Thymus (tissue), 11 donors: Measurements from ENCODE around the gene PLA2G2D. TPM values are rescaled to one million over a fixed set of nuclear protein-coding genes. Genes with fewer than 3 reads are reported as not detected.

ENCODE experiments used
- DNase-seq, 9 donors: peaks; one replicate each; pipeline ENCODE4 v3.0.0-alpha.2; 2013; ENCODE audit warnings: low spot score in 9 of 9, low read depth in 6 of 9, missing footprints in 1 of 9
- H3K27ac ChIP-seq, 2 donors: one replicate each; pipeline ENCODE4 v1.5.1; 2013; ENCODE audit warnings: control low read depth in 1 of 2, low read depth in 1 of 2, low read length in 1 of 2, mild to moderate bottlenecking in 1 of 2, moderate library complexity in 1 of 2
- H3K27me3 ChIP-seq, 2 donors: one replicate each; pipeline ENCODE4 v1.5.1; 2013; ENCODE audit warnings: low read length in 1 of 2; ENCODE audit not compliant: control insufficient read depth in 2 of 2, insufficient read depth in 1 of 2
- H3K36me3 ChIP-seq, 2 donors: one replicate each; pipeline ENCODE4 v1.5.1; 2013; ENCODE audit warnings: low read length in 1 of 2, mild to moderate bottlenecking in 1 of 2, moderate library complexity in 1 of 2; ENCODE audit not compliant: control insufficient read depth in 2 of 2, insufficient read depth in 2 of 2
- H3K4me1 ChIP-seq, 2 donors: one replicate each; pipeline ENCODE4 v1.5.1; 2013; ENCODE audit warnings: low read length in 2 of 2; ENCODE audit not compliant: control insufficient read depth in 2 of 2, insufficient read depth in 2 of 2
- H3K4me3 ChIP-seq, 2 donors: one replicate each; pipeline ENCODE4 v1.5.1; 2013; ENCODE audit warnings: low read length in 2 of 2, control low read depth in 1 of 2, mild to moderate bottlenecking in 1 of 2
- H3K9me3 ChIP-seq, 2 donors: one replicate each; pipeline ENCODE4 v1.5.1; 2013; ENCODE audit warnings: low read length in 1 of 2, mild to moderate bottlenecking in 1 of 2; ENCODE audit not compliant: control insufficient read depth in 2 of 2, insufficient read depth in 1 of 2
- WGBS: extraction: QIAGEN DNeasy Blood & Tissue Kit; methylation state at CpG from one replicate; pipeline ENCODE4 v1.1.7; 2013; 5-methylcytosine and 5-hydroxymethylcytosine counted together
- polyA plus RNA-seq: library from polyadenylated mRNA; stranded (reverse); fragments of 200-250 nt; gene quantifications from one replicate; pipeline ENCODE4 v1.2.3, GENCODE V29; 2013
- total RNA-seq: library from RNA; stranded (reverse); fragments of 120-200 nt; gene quantifications from one replicate; pipeline ENCODE4 v1.2.4, GENCODE V29; 2013
- donor health status: healthy.

The PLA2G2D gene
- total and polyA plus RNA-seq, 2 donors, result 0.52 to 1.6 TPM

DNA sequence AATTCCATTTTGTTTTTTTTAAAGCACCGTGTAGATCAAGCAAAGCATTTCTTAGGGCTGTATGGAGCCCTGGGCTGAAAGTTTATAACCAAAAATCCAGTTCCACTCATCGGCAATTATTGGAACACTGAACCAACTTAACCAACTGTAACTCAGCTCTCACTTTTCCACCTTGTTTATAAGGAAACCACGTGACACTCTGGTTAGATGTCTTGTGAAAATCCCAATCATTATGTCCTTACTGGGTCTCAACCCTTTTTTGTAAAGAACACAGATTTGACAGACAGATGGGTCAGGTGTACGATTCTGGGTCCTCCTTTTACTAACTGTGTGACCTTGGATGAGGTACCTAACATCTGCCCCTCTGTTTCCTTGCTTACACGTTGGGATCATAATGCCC lies 43.1 kb downstream of the PLA2G2D start:
- DNase-seq, result no peak
- Histone ChIP-seq H3K36me3 (no peaks in the 10 kb centered on the region), H3K27me3 (peaks cover 0 to 8% of the 10 kb centered on the region in 2 donors), H3K4me1 (peaks cover 0 to 10% of the 10 kb centered on the region in 2 donors), H3K9me3 (no peaks in the 10 kb centered on the region), H3K27ac (no peak overlapping the region), H3K4me3 (no peak overlapping the region)
- 89% methylated on average over 5 of the region's 5 CpGs for WGBS

DNA sequence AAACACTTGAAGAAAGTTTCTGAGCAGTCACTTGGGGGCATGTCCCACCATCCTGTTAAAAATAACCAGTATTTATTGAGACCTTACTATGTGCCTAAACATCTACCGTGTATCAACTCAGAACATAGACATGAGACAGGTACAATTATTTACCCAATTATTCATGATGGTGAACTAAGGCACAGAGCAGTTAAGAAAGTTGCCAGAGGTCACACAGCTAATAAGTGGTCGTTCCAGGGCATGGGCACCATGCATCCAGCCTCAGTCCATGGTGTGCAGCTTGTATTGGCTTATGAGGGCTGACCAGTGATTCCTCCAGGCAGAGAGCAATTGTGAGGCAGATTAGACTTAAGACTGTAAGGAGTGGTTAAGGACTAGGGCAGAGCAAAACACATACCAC lies 44.0 kb downstream of the PLA2G2D start:
- DNase-seq, result no peak
- peaks cover 0 to 10% of the 10 kb centered on the region in 2 donors for H3K4me1 ChIP-seq
- no peak overlapping the region for H3K4me3 ChIP-seq
- no peaks in the 10 kb centered on the region for H3K36me3 ChIP-seq
- H3K27me3 ChIP-seq, result peaks cover 0 to 4% of the 10 kb centered on the region in 2 donors
- H3K9me3 ChIP-seq, result no peaks in the 10 kb centered on the region
- WGBS, result 91% methylated on average over 2 of the region's 2 CpGs
- no peak overlapping the region for H3K27ac ChIP-seq

DNA sequence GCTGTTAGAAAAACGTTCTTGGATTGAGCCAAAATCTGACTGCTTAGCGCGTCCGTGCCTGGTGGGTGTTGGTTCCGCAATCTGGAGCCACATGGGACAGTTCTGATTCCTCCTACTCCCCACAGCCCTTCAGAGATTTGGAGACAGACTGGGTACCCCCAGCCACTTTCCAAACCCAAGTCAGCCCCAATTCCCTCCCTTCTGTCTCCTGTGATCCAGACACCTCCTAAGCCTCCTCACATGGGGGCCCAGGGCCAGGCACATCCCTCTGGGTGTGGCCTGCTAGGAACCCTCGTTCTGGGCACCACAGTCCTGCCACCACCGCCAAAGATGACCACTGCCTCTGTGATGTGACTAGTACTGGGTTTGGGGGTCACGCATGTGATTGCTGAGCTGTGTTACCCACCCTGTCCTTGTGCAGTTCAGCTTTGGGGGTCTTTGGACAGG lies 44.6 kb downstream of the PLA2G2D start:
- DNase-seq, result no peak
- H3K27ac ChIP-seq, result no peak overlapping the region
- 90% methylated on average over 8 of the region's 8 CpGs for WGBS

DNA sequence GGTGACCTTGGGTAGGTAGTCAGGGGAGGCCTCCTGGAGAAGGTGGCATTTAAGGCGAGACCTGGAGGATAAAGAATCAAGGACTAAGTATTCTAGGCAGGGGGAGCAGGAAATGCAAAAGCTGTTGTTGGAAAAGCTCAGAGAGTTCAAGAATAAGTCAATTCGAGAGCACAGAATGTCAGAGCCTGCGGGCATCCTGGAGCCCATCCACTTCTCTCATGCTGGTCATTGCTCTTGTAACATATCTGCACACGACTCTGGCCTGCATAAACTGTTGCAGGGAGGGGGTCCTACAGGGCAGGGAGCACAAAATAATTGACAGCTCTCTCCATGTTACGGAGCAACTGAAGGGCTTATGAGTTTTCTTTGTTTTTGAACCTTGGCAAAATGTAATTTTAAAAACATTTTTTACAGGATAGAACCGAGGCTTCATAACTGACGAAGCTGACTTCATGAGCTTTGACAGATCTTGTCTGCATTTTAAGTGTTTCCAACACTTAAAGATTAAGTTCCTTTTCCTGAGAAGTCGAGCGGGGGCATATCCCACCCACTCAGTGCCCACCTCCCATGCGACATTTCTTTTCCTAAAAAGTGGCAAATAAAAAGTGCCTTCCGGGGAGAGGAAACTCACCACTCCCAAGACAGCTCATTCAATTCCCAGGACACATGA lies 45.1 kb downstream of the PLA2G2D start:
- Histone ChIP-seq H3K36me3 (no peaks in the 10 kb centered on the region), H3K9me3 (no peaks in the 10 kb centered on the region), H3K4me1 (peaks cover 0 to 10% of the 10 kb centered on the region in 2 donors), H3K27ac (no peak overlapping the region), H3K4me3 (no peak overlapping the region), H3K27me3 (no peaks in the 10 kb centered on the region)
- no peak for DNase-seq
- 91% methylated on average over 11 of the region's 11 CpGs for WGBS

More for the DNA sequence above, 44.6 kb downstream of the PLA2G2D start:
- Histone ChIP-seq H3K36me3 (no peaks in the 10 kb centered on the region), H3K9me3 (no peaks in the 10 kb centered on the region), H3K4me1 (peaks cover 0 to 10% of the 10 kb centered on the region in 2 donors), H3K4me3 (no peak overlapping the region), H3K27me3 (peaks cover 0 to under 1% of the 10 kb centered on the region in 2 donors)

DNA sequence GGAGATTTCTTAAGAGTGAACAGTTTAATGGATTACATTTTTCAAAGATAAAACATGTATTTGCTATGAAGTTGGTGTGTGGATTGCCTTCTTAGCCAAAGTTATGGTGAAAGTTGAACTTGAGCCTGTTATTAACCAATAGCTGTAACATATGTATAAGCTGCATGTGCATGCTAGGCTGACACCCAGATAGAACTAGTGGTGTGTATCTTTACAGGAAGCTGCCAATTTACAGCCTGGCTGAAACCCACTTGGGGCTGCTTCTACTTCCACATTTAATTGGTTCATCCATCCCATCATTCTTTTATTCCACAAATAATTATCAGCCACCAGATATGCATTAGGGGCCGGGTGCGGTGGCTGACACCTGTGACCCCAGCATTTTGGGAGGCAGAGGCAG lies 46.1 kb downstream of the PLA2G2D start:
- H3K36me3 ChIP-seq, result no peaks in the 10 kb centered on the region
- H3K4me3 ChIP-seq, result no peak overlapping the region
- peaks cover 0 to 5% of the 10 kb centered on the region in 2 donors for H3K4me1 ChIP-seq
- H3K9me3 ChIP-seq, result no peaks in the 10 kb centered on the region
- no peak overlapping the region for H3K27ac ChIP-seq
- no peaks in the 10 kb centered on the region for H3K27me3 ChIP-seq
- no peak for DNase-seq
- 97% methylated on average over 2 of the region's 2 CpGs for WGBS

DNA sequence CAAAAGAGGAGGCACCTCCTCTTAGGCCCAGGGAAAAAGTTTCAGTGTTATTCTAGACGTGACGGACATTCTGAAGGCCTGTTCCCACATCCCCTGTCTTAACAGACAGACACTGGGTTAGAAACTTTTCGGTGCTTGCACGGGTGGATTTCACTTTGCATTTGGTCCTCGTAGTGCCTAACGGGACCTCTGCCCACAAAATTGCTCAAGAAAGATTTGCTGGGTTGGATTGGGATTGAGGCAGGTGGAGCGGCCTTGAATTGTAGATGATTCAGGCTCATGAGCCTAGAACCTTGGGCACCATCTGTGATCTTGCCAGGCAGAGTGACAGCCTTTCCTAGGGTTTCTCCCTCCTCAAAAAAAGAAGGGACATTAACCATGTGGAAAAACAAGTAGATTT lies 46.6 kb downstream of the PLA2G2D start:
- Histone ChIP-seq H3K27me3 (no peaks in the 10 kb centered on the region), H3K9me3 (no peaks in the 10 kb centered on the region), H3K4me3 (no peak overlapping the region), H3K36me3 (no peaks in the 10 kb centered on the region), H3K4me1 (no peaks in the 10 kb centered on the region), H3K27ac (no peak overlapping the region)
- DNase-seq, result no peak
- WGBS, result 97% methylated on average over 7 of the region's 7 CpGs

DNA sequence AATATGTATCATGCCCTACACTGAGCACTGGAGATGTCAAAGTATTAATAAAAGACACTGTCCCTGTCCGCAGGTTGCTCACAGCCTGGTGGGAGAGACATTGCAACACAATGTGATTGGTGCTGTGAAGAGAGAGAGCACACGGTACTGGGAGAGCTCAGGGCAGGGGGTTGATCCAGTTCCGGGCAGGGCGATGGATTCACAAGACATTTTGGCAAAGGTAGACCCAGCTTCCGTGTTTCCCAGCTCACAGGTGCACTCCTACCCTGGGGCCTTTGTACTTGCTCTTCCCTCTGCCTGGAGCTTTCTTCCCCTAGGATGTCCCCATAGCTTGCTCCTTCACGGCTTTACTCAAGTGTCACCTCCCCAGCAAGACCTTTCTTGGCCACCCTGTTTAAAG lies 47.9 kb downstream of the PLA2G2D start:
- 95% methylated on average over 6 of the region's 6 CpGs for WGBS
- H3K27ac ChIP-seq, result no peak overlapping the region
- H3K4me3 ChIP-seq, result no peak overlapping the region

DNA sequence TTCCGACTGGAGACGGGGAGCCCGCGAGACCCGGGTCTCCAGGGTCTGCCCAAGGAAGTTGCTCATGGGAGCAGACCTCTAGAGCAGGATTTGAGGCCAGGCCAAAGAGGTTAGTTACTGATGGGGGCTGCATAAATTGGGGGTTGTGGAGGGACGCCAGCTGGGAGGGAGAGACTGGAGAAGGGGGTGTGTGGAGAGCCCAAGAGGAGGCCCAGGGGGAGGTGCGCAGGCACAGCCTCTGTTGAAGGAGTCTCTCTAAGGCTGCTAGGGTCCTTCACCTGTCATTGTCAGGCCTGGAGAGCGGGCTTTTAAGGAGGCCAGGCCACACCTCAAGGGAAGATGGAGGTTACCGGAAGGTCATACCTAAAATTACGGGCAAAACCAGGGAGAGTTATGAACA lies 49.0 kb downstream of the PLA2G2D start:
- H3K4me3 ChIP-seq, result no peak overlapping the region
- H3K27ac ChIP-seq, result no peak overlapping the region
- no peaks in the 10 kb centered on the region for H3K4me1 ChIP-seq
- no peaks in the 10 kb centered on the region for H3K9me3 ChIP-seq
- WGBS, result 96% methylated on average over 10 of the region's 10 CpGs
- no peaks in the 10 kb centered on the region for H3K27me3 ChIP-seq
- H3K36me3 ChIP-seq, result no peaks in the 10 kb centered on the region
- no peak for DNase-seq

More for the DNA sequence above, 47.9 kb downstream of the PLA2G2D start:
- no peaks in the 10 kb centered on the region for H3K27me3 ChIP-seq
- H3K9me3 ChIP-seq, result no peaks in the 10 kb centered on the region
- DNase-seq, result no peak
- H3K4me1 ChIP-seq, result no peaks in the 10 kb centered on the region
- H3K36me3 ChIP-seq, result no peaks in the 10 kb centered on the region

DNA sequence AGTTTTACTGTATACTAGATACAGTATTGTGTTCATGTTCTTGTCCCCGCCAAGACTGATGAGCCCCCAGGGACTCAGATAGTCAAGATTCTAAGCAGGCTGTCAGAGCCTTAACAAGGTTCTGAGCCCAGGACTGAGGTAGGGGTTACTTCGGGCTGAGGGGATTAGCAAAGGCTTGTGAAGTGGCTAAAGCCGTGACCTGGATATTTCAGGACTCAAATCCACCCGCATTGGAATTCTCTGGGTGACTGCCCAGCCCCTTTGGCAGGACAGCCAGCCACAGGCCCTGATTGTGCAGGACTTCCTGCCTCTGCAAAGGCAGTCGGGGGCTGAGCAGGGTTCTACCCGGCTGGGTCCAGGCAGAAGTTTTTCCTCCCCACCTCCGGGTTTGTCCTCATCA lies 49.5 kb downstream of the PLA2G2D start, which contains the start of gene PLA2G5:
Gene PLA2G5 (plus strand): TSS at position 321 of the 400 bp plus-strand sequence. CDS start 14,637 bp downstream, outside the sequence.
- DNase-seq, result no peak
- H3K4me3 ChIP-seq, result no peak within 1 kb of the TSS

More for the DNA sequence above, 49.5 kb downstream of the PLA2G2D start, which contains the start of gene PLA2G5:
- no peaks in the 10 kb centered on the region for H3K4me1 ChIP-seq
- H3K27me3 ChIP-seq, result no peaks in the 10 kb centered on the region
- no peaks in the 10 kb centered on the region for H3K9me3 ChIP-seq
- WGBS, result 70% methylated on average over 7 of the region's 7 CpGs
- no peak within 1 kb of the TSS for H3K27ac ChIP-seq
- H3K36me3 ChIP-seq, result no peaks in the 10 kb centered on the region
